Endometrium (tissue), 2 donors: ENCODE measurements around the gene DAND5.

Experiments
- FAIRE-seq: peaks from 2 replicates; lab custom pipeline; 2012; peaks lifted over from hg19 to GRCh38; lab: Jason Lieb, UNC
- donor health status: control.
- donor health status: control.

DAND5 gene

DNA sequence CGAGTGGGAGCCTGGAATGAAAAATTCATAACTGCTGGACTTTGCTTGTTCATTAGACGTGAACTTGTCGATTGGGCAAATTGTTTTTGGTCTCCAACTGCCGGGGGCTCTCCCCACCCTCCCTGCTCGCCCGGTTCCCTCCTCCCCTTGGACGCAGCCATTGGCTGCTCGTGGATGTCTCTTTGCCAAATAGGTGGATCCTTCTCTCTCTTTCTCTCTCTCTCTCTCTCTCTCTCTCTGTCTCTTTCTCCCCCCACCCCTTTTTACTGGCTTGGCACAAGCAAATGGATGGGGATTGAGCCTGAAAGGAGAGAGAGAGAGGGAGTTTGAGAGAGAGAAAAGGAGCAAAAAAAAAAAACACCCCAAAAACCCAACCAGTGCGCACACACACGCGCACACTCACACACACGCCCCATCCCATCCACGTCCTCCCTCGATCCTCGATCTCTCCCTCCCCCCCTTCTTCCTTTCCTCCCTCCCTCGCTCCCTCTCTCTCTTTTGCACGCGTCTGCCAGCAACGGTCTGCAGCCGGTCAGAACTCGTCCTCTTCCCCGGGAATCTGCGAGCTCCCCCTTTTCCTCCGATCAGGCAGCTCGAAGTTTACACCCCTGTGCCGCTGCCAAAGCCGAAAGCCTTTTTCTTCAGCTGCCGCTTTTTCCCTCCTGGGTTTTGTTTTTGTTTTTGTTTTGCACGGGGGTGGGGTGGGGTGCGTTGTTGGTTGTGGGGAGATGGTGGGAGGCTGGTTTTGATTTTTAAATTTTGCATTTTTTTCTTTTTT, 53.7 kb downstream of the DAND5 start:
- FAIRE-seq = no peak

DNA sequence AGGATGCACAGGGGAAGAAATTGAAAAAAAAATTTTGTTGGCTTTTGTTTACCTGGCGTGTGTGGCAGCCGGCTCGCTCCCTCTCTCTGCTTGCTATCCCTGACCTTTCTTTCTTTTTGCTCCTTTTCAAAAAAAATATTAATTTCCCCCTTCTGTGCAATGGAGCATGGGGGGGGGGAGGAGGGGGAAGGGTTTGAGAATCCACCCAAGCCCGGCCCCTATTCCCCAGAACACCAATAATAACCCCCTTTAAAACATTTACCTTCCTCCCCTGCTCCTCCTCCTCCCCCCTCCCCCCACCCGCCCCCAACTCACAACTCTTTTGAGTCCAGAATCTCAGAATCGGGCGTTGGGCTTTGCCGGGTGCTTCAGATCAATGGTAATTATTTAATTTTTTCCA, 54.3 kb downstream of the DAND5 start:
- FAIRE-seq = no peak
